ENCODE results near the gene ACIN1. TPM values are rescaled to one million over a fixed set of nuclear protein-coding genes. Genes with fewer than 3 reads are reported as not detected.

Gene ACIN1
- total and polyA plus RNA-seq, 2 of the 13 experiments (the other 11 are each of a cell fraction or from before 2014, with no cell fraction given) = 165 to 183 TPM

GRCh38 chr14:23068789-23069412 is 26.0 kb downstream of the ACIN1 start (continued):
- no peak; the same call in 1 of the 2 replicates for TF ChIP-seq ATF6 (CRISPR knock-in tag; conservative IDR thresholded peaks at IDR 0.05)
- TF ChIP-seq ZNF576 (CRISPR knock-in tag; IDR thresholded peaks at IDR 0.05) = no peak
- no peak; the same call in 1 of the 2 replicates for TF ChIP-seq DRAP1 (CRISPR knock-in tag; IDR thresholded peaks at IDR 0.05)
- no peak; the same call in none of the 2 replicates for TF ChIP-seq ATF7-NPFF (CRISPR knock-in tag; IDR thresholded peaks at IDR 0.05; ENCODE audit: low read depth)
- TF ChIP-seq ZNF790 (CRISPR knock-in tag; IDR thresholded peaks at IDR 0.05; ENCODE audit: borderline replicate concordance) = no peak
- TF ChIP-seq ZNF101 (CRISPR knock-in tag; IDR thresholded peaks at IDR 0.05; ENCODE audit: borderline replicate concordance, low read depth) = no peak
- peak; percentile 65; the same call in 1 of the 2 replicates for TF ChIP-seq ZNF691 (CRISPR knock-in tag; IDR thresholded peaks at IDR 0.05; ENCODE audit: borderline replicate concordance, low read depth)
- peak; percentile 91 for TF ChIP-seq ZNF614 (CRISPR knock-in tag; IDR thresholded peaks at IDR 0.05; ENCODE audit: borderline replicate concordance)
- TF ChIP-seq PREB (CRISPR knock-in tag; IDR thresholded peaks at IDR 0.05) = no peak
- no peak for TF ChIP-seq SP4 (CRISPR knock-in tag; IDR thresholded peaks at IDR 0.05)
- 0 out of 2 replicates have a peak, but pooled peaks have one; percentile 13 for TF ChIP-seq TOPORS (CRISPR knock-in tag; IDR thresholded peaks at IDR 0.05)
- TF ChIP-seq ZNF580 (CRISPR knock-in tag; IDR thresholded peaks at IDR 0.05; ENCODE audit: borderline replicate concordance, low read depth) = peak; percentile 89; the same call in 1 of the 2 replicates
- no peak for TF ChIP-seq CHD4 (IDR thresholded peaks at IDR 0.05; ENCODE audit: borderline replicate concordance, low read length)
- no peak for TF ChIP-seq DBP (CRISPR knock-in tag; IDR thresholded peaks at IDR 0.05; ENCODE audit: not compliant biosample characterization)
- peak; percentile 50; the same call in 1 of the 2 replicates for TF ChIP-seq KMT2A (CRISPR knock-in tag; IDR thresholded peaks at IDR 0.05)
- TF ChIP-seq IKZF5 (CRISPR knock-in tag; IDR thresholded peaks at IDR 0.05) = peak; percentile 81; the same call in 1 of the 2 replicates
- no peak for TF ChIP-seq ZNF816 (CRISPR knock-in tag; IDR thresholded peaks at IDR 0.05; ENCODE audit: borderline replicate concordance)
- TF ChIP-seq ZNF225 (CRISPR knock-in tag; IDR thresholded peaks at IDR 0.05) = no peak; the same call in 1 of the 2 replicates
- TF ChIP-seq TGIF2 (CRISPR knock-in tag; IDR thresholded peaks at IDR 0.05) = no peak
- TF ChIP-seq MTERF4 (CRISPR knock-in tag; IDR thresholded peaks at IDR 0.05) = peak; percentile 59; the same call in 1 of the 2 replicates

Measured in HepG2 (cell line).